Measurements from ENCODE around the gene C5orf22. TPM values are rescaled to one million over a fixed set of nuclear protein-coding genes. Genes with fewer than 3 reads are reported as not detected.
"Not testable (repeated sequence)": the region's sequence is repeated elsewhere in the genome, so short reads cannot be mapped to it uniquely, and the experiment has no call there.

The C5orf22 gene
- total and polyA plus RNA-seq, 4 donors, result 10.0 to 29.8 (median 17.3) TPM

GRCh38 chr5:31593665-31594064 is 61.6 kb downstream of the C5orf22 start:
- DNase-seq (no peak), ATAC-seq (ENCODE audit: insufficient read depth, low FRiP score) (no peak)
- no peak overlapping the region for H3K4me3 ChIP-seq
- TF ChIP-seq CTCF (IDR thresholded peaks at IDR 0.05; ENCODE audit: control extremely low read depth, extremely low read depth), result no peak
- peaks cover 0 to 3% (median 0%) of the 10 kb centered on the region in 3 donors for H3K27me3 ChIP-seq (ENCODE audit: control insufficient read depth in 3 of 3, insufficient read depth in 3 of 3, low read length in 2 of 3)
- 88 to 99% methylated on average over 3 of the region's 3 CpGs for WGBS, 2 donors
- H3K36me3 ChIP-seq (ENCODE audit: control insufficient read depth in 4 of 4, insufficient read depth in 4 of 4, low read length in 4 of 4), result no peaks in the 10 kb centered on the region
- no peak overlapping the region for H3K9ac ChIP-seq (ENCODE audit: insufficient read depth in 1 of 2, low read length in 2 of 2)
- H3K9me3 ChIP-seq (ENCODE audit: control insufficient read depth in 4 of 4, insufficient read depth in 3 of 4, low read length in 3 of 4), result no peaks in the 10 kb centered on the region
- H3K4me1 ChIP-seq (ENCODE audit: control insufficient read depth in 5 of 5, insufficient read depth in 5 of 5, low read length in 5 of 5), result no peaks in the 10 kb centered on the region
- H3K27ac ChIP-seq (ENCODE audit: low read depth in 1 of 2, low read length in 1 of 2), result no peak overlapping the region

GRCh38 chr5:31596354-31596753 is 64.3 kb downstream of the C5orf22 start:
- TF ChIP-seq CTCF (IDR thresholded peaks at IDR 0.05; ENCODE audit: control extremely low read depth, extremely low read depth), result no peak
- 64 to 82% methylated on average over 1 of the region's 1 CpG for WGBS, 2 donors
- Histone ChIP-seq H3K4me1 (ENCODE audit: control insufficient read depth in 5 of 5, insufficient read depth in 5 of 5, low read length in 5 of 5) (no peaks in the 10 kb centered on the region), H3K9me3 (ENCODE audit: control insufficient read depth in 4 of 4, insufficient read depth in 3 of 4, low read length in 3 of 4) (no peaks in the 10 kb centered on the region), H3K4me3 (no peak overlapping the region), H3K27me3 (ENCODE audit: control insufficient read depth in 3 of 3, insufficient read depth in 3 of 3, low read length in 2 of 3) (peaks cover 0 to 3% (median 0%) of the 10 kb centered on the region in 3 donors), H3K9ac (ENCODE audit: insufficient read depth in 1 of 2, low read length in 2 of 2) (no peak overlapping the region), H3K27ac (ENCODE audit: low read depth in 1 of 2, low read length in 1 of 2) (no peak overlapping the region), H3K36me3 (ENCODE audit: control insufficient read depth in 4 of 4, insufficient read depth in 4 of 4, low read length in 4 of 4) (no peaks in the 10 kb centered on the region)
- ATAC-seq (ENCODE audit: insufficient read depth, low FRiP score), result no peak
- no peak for DNase-seq

- no peak for ATAC-seq (ENCODE audit: insufficient read depth, low FRiP score)
- WGBS, 2 donors, result 73 to 80% methylated on average over 5 of the region's 5 CpGs
- H3K36me3 ChIP-seq (ENCODE audit: control insufficient read depth in 4 of 4, insufficient read depth in 4 of 4, low read length in 4 of 4), result no peaks in the 10 kb centered on the region
Observed at GRCh38 chr5:31598640-31599611, 66.8 kb downstream of the C5orf22 start.

GRCh38 chr5:31602305-31602704 is 70.2 kb downstream of the C5orf22 start:
- H3K27ac ChIP-seq (ENCODE audit: low read depth in 1 of 2, low read length in 1 of 2); H3K36me3 ChIP-seq (ENCODE audit: control insufficient read depth in 4 of 4, insufficient read depth in 4 of 4, low read length in 4 of 4); H3K4me3 ChIP-seq; ATAC-seq (ENCODE audit: insufficient read depth, low FRiP score); H3K27me3 ChIP-seq (ENCODE audit: control insufficient read depth in 3 of 3, insufficient read depth in 3 of 3, low read length in 2 of 3); H3K9ac ChIP-seq (ENCODE audit: insufficient read depth in 1 of 2, low read length in 2 of 2); DNase-seq; H3K4me1 ChIP-seq (ENCODE audit: control insufficient read depth in 5 of 5, insufficient read depth in 5 of 5, low read length in 5 of 5); H3K9me3 ChIP-seq (ENCODE audit: control insufficient read depth in 4 of 4, insufficient read depth in 3 of 4, low read length in 3 of 4): not testable (repeated sequence)
- WGBS, 2 donors, result 77 to 90% methylated on average over 4 of the region's 4 CpGs

More at GRCh38 chr5:31598640-31599611, 66.8 kb downstream of the C5orf22 start:
- TF ChIP-seq CTCF (IDR thresholded peaks at IDR 0.05; ENCODE audit: control extremely low read depth, extremely low read depth), result no peak
- peak in 1 of 3 donors; percentile 5 for DNase-seq
- Histone ChIP-seq H3K9ac (ENCODE audit: insufficient read depth in 1 of 2, low read length in 2 of 2) (no peak overlapping the region), H3K9me3 (ENCODE audit: control insufficient read depth in 4 of 4, insufficient read depth in 3 of 4, low read length in 3 of 4) (no peaks in the 10 kb centered on the region), H3K4me1 (ENCODE audit: control insufficient read depth in 5 of 5, insufficient read depth in 5 of 5, low read length in 5 of 5) (no peaks in the 10 kb centered on the region), H3K27me3 (ENCODE audit: control insufficient read depth in 3 of 3, insufficient read depth in 3 of 3, low read length in 2 of 3) (peaks cover 0 to 3% (median 0%) of the 10 kb centered on the region in 3 donors), H3K4me3 (no peak overlapping the region), H3K27ac (ENCODE audit: low read depth in 1 of 2, low read length in 1 of 2) (no peak overlapping the region)
